Prostate gland (tissue), 2 donors: Measurements from ENCODE around the gene FOXL1. TPM values are rescaled to one million over a fixed set of nuclear protein-coding genes. Genes with fewer than 3 reads are reported as not detected.

Experiments used
- DNase-seq: peaks from one replicate; pipeline ENCODE4 v3.0.0-alpha.2; 2019; ENCODE audit warnings: low spot score
- H3K27ac ChIP-seq, 2 donors: fragments of 200-600 bp; sonication (generic); 2 replicates each; pipeline ENCODE4 v1.5.1; 2017 to 2019
- H3K27me3 ChIP-seq: fragments of 200-600 bp; sonication (generic); replicated peaks from 2 replicates; pipeline ENCODE4 v1.5.1; 2019; ENCODE audit not compliant: insufficient read depth
- H3K36me3 ChIP-seq, 2 donors: fragments of 200-600 bp; sonication (generic); 1 replicate in 1 of 2; 2 replicates in 1 of 2; pipeline versions ENCODE4 v1.5.1 to v1.8.1; 2017 to 2019
- H3K4me1 ChIP-seq: fragments of 200-600 bp; sonication (generic); replicated peaks from 2 replicates; pipeline ENCODE4 v1.5.1; 2019
- H3K4me3 ChIP-seq, 2 donors: fragments of 200-600 bp; sonication (generic); 2 replicates each; pipeline ENCODE4 v1.5.1; 2017 to 2019
- H3K9me3 ChIP-seq: fragments of 200-600 bp; sonication (generic); 2 replicates; pipeline ENCODE4 v1.5.1; 2017
- CTCF ChIP-seq, 4 experiments: fragments of 200-600 bp in 2 of 4; fragments of 450-650 bp in 2 of 4; sonication (generic) in 2 of 4; IDR thresholded peaks; 1 replicate in 3 of 4; 2 replicates in 1 of 4; pipeline ENCODE4 v1.5.1; 2016 to 2019; ENCODE audit warnings: antibody characterized with exemption in 4 of 4, mild to moderate bottlenecking in 2 of 4, moderate library complexity in 2 of 4
- POLR2A ChIP-seq: fragments of 450-650 bp; IDR thresholded peaks from one replicate; pipeline ENCODE4 v1.6.1; 2016; ENCODE audit warnings: antibody characterized with exemption, mild to moderate bottlenecking
- POLR2AphosphoS5 ChIP-seq: sonication (generic); formaldehyde crosslinking; IDR thresholded peaks from one replicate; pipeline ENCODE4 v1.6.1; 2017; ENCODE audit warnings: antibody characterized with exemption
- WGBS: methylation state at CpG from one replicate; pipeline ENCODE4 v1.1.5; 2018; 5-methylcytosine and 5-hydroxymethylcytosine counted together
- intact Hi-C: fragments of 100-400 bp; cut with DNase I; formaldehyde crosslinking; loops from one replicate; pipeline ENCODE4 v1.14.2; 2022
- total RNA-seq, 2 donors: library from RNA; depleted of rRNA; stranded (reverse); fragments of >200 nt; gene quantifications; one replicate each; pipeline ENCODE4 v1.1.0, GENCODE V29; 2016

FOXL1 gene
- total RNA-seq, 2 donors from 2014 or later: 0.87 to 8.6 TPM

DNA sequence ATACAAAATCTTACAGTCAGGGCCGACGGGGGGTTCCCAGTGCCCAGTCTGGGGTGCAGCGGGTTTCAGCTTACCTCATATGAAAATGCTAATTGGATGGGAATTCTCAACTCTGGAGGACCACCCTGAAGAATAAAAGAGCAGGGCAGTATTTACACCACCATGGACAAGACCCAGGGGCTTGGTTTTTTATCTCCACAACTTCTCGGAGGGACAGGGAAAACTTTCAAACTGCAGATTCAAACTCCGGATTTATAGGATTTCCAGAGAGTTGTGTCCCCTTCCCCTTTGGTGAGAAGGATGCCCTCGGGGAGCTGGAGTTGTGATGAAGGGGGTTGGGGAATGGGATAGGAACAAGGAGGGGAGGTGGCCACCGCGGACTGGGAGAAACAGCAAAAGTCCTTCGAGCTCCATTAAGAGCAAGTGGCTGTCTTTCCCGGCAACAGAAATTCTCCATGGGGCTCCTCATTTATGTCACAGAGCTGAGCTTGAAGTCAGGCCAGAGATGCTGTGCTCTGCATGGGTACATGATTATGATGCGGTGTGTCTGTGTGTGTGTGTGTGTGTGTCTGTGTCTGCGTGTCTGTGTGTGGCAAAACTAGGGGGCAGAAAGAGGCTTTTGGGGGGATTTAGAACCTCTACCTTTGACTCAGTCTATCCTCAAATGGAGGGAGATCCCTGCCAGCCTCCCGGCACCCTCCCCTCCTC, 15.7 kb downstream of the FOXL1 start:
- TF ChIP-seq POLR2AphosphoS5 (no peak), CTCF (IDR thresholded peaks at IDR 0.05) (no peak)
- no peaks in the 10 kb centered on the region for H3K4me1 ChIP-seq
- no peak overlapping the region for H3K4me3 ChIP-seq
- H3K9me3 ChIP-seq: no peaks in the 10 kb centered on the region
- no peak overlapping the region for H3K27ac ChIP-seq
- intact Hi-C loops: no loop called here
- no peaks in the 10 kb centered on the region for H3K36me3 ChIP-seq
- H3K27me3 ChIP-seq: peaks cover 18% of the 10 kb centered on the region
- DNase-seq: no peak
- 17% methylated on average over 13 of the region's 13 CpGs for whole genome bisulfite sequencing

DNA sequence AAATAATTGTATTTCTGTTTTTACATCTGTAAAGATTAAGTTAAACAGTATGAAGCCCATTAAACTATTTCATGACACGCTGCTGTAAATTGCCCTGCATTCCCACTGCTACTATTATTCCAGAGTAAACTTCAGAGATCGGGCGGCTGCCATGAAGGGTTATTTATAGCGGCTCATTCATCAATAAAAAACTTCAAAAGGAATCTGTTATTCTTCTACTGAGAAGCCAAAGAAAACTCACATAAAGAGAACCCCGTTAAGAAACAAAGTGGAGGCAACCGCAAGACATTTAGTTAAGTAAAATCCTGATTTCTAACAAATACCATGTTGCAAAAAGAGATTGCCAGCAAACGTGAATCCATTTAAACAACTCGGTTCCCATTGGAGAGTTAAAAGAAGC, 16.4 kb downstream of the FOXL1 start:
- intact Hi-C loops: no loop called here

GRCh38 chr16:86595983-86596605, 17.7 kb downstream of the FOXL1 start:
- no peaks in the 10 kb centered on the region for H3K4me1 ChIP-seq
- no peak for DNase-seq
- no peak overlapping the region for H3K4me3 ChIP-seq
- WGBS: 49% methylated on average over 10 of the region's 10 CpGs
- intact Hi-C loops: no loop called here
- H3K36me3 ChIP-seq: no peaks in the 10 kb centered on the region
- TF ChIP-seq CTCF (IDR thresholded peaks at IDR 0.05) (no peak), POLR2A (no peak), POLR2AphosphoS5 (no peak)
- H3K9me3 ChIP-seq: no peaks in the 10 kb centered on the region
- H3K27ac ChIP-seq: no peak overlapping the region
- peaks cover 18% of the 10 kb centered on the region for H3K27me3 ChIP-seq

More for the DNA sequence above, 16.4 kb downstream of the FOXL1 start:
- Histone ChIP-seq H3K27me3 (peaks cover 18% of the 10 kb centered on the region), H3K4me1 (no peaks in the 10 kb centered on the region), H3K9me3 (no peaks in the 10 kb centered on the region), H3K4me3 (no peak overlapping the region), H3K36me3 (no peaks in the 10 kb centered on the region), H3K27ac (no peak overlapping the region)
- peak; percentile 41 for TF ChIP-seq POLR2AphosphoS5
- no peak for TF ChIP-seq POLR2A
- WGBS: 12% methylated on average over 8 of the region's 8 CpGs
- DNase-seq: peak; percentile 13

DNA sequence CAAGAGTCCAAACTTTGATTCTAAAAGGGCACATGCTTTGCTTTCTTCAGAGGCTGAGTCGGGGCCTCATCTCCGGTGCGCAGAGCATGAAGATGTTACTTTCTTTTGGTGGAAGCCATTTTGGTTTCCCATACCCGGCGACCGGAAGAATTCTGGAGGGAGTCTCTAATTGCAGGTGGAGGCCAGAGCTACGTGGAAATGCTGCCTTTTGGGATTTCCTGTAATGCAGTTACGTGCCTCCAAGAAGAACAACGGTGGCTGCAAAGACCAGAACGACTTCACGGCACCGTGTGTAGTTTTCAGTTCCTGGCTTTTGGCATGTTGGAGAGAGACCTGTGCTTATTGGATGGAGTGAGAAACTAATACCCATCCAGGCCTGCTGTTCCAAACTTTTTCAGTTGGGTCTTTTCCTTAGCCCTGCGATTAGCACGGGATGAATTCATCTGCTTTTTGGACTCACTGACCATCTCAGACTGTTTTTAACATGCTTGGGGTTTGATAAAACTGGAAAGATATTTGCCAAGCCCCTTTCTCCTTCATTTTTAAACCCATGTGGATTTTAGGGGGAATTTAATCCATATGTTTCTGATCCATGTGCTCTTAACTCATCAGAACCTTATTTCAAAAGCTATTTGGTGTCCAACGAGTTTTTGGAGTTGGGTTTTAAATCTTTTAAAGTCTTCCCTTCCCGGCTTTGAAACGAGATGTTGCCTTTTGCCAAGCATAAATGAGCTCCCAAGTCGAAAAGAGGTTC, 19.0 kb downstream of the FOXL1 start:
- no peaks in the 10 kb centered on the region for H3K9me3 ChIP-seq
- H3K27me3 ChIP-seq: peaks cover 13% of the 10 kb centered on the region
- TF ChIP-seq CTCF (IDR thresholded peaks at IDR 0.05) (no peak), POLR2A (no peak)
- intact Hi-C loops: no loop called here
- no peaks in the 10 kb centered on the region for H3K36me3 ChIP-seq
- H3K4me1 ChIP-seq: no peaks in the 10 kb centered on the region
- WGBS: 84% methylated on average over 18 of the region's 18 CpGs
- no peak overlapping the region for H3K4me3 ChIP-seq
- no peak overlapping the region for H3K27ac ChIP-seq
- no peak for DNase-seq

- Histone ChIP-seq H3K4me1 (no peaks in the 10 kb centered on the region), H3K9me3 (no peaks in the 10 kb centered on the region), H3K27me3 (peaks cover 7% of the 10 kb centered on the region), H3K36me3 (no peaks in the 10 kb centered on the region), H3K4me3 (no peak overlapping the region), H3K27ac (no peak overlapping the region)
- intact Hi-C loops: no loop called here
- DNase-seq: no peak
- WGBS: 72% methylated on average over 7 of the region's 7 CpGs
- TF ChIP-seq POLR2AphosphoS5 (no peak), CTCF (IDR thresholded peaks at IDR 0.05) (no peak), POLR2A (no peak)
Measured at GRCh38 chr16:86597880-86598606, 19.7 kb downstream of the FOXL1 start.
